ENCODE results near the gene KCMF1. TPM values are rescaled to one million over a fixed set of nuclear protein-coding genes. Genes with fewer than 3 reads are reported as not detected.

Gene KCMF1
- polyA plus RNA-seq, 2 of the 4 experiments (the other 2 are of a cell fraction): 77.8 to 221 TPM

GRCh38 chr2:85088921-85089320 lies 118.0 kb downstream of the KCMF1 start:
- Histone ChIP-seq H3K4me1 (no peaks in the 10 kb centered on the region), H3K27ac (no peak overlapping the region), H3K4me2 (no peak overlapping the region), H3K4me3 (no peak overlapping the region), H3K9me3 (no peaks in the 10 kb centered on the region)
- POLR2A ChIA-PET: no interaction called here
- WGBS (ENCODE audit: missing lambda C conversion rate): 66% methylated on average over 2 of the region's 2 CpGs
- CTCF ChIA-PET: interaction anchor here (0.9 to 3.7 kb wide), 6 partner anchors 19 to 196 kb away, joined by 3 to 25 read pairs (median 3); no protein-coding TSS in a partner anchor
- DNase-seq (ENCODE audit: low read depth in 1 of 2, low spot score in 1 of 2): no peak
- no peak for FAIRE-seq
- ATAC-seq: no peak
- TF ChIP-seq CBX8 (IDR thresholded peaks at IDR 0.05) (no peak), RCOR1 (IDR thresholded peaks at IDR 0.05; ENCODE audit: low read depth, low read length) (no peak), CBX2 (IDR thresholded peaks at IDR 0.05; ENCODE audit: borderline replicate concordance, low read depth) (no peak), FOXS1 (CRISPR knock-in tag; IDR thresholded peaks at IDR 0.05) (no peak), EHMT2 (IDR thresholded peaks at IDR 0.05; ENCODE audit: low read depth) (no peak), NPAS2 (CRISPR knock-in tag; IDR thresholded peaks at IDR 0.05; ENCODE audit: borderline replicate concordance) (no peak), RFX5 (IDR thresholded peaks at IDR 0.05) (no peak), PHF8 (IDR thresholded peaks at IDR 0.05; ENCODE audit: borderline replicate concordance, low read depth) (no peak), KDM5A (IDR thresholded peaks at IDR 0.05) (no peak), HOXA7 (CRISPR knock-in tag; IDR thresholded peaks at IDR 0.05) (no peak), ATOH8 (CRISPR knock-in tag; IDR thresholded peaks at IDR 0.05; ENCODE audit: low read depth) (no peak), HOXB5 (CRISPR knock-in tag; IDR thresholded peaks at IDR 0.05) (no peak), EHF (CRISPR knock-in tag; IDR thresholded peaks at IDR 0.05) (no peak), USF2 (IDR thresholded peaks at IDR 0.05) (no peak), BCL3 (IDR thresholded peaks at IDR 0.05) (no peak)
- TF ChIP-seq, protein P1, sequence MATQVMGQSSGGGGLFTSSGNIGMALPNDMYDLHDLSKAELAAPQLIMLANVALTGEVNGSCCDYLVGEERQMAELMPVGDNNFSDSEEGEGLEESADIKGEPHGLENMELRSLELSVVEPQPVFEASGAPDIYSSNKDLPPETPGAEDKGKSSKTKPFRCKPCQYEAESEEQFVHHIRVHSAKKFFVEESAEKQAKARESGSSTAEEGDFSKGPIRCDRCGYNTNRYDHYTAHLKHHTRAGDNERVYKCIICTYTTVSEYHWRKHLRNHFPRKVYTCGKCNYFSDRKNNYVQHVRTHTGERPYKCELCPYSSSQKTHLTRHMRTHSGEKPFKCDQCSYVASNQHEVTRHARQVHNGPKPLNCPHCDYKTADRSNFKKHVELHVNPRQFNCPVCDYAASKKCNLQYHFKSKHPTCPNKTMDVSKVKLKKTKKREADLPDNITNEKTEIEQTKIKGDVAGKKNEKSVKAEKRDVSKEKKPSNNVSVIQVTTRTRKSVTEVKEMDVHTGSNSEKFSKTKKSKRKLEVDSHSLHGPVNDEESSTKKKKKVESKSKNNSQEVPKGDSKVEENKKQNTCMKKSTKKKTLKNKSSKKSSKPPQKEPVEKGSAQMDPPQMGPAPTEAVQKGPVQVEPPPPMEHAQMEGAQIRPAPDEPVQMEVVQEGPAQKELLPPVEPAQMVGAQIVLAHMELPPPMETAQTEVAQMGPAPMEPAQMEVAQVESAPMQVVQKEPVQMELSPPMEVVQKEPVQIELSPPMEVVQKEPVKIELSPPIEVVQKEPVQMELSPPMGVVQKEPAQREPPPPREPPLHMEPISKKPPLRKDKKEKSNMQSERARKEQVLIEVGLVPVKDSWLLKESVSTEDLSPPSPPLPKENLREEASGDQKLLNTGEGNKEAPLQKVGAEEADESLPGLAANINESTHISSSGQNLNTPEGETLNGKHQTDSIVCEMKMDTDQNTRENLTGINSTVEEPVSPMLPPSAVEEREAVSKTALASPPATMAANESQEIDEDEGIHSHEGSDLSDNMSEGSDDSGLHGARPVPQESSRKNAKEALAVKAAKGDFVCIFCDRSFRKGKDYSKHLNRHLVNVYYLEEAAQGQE (IDR thresholded peaks at IDR 0.05): no peak

- DNase-seq (ENCODE audit: low read depth in 1 of 2, low spot score in 1 of 2) (no peak), ATAC-seq (no peak), FAIRE-seq (no peak)
- Histone ChIP-seq H3K27ac (no peak overlapping the region), H3K4me1 (no peaks in the 10 kb centered on the region), H3K4me3 (no peak overlapping the region), H3K4me2 (no peak overlapping the region), H3K9me3 (no peaks in the 10 kb centered on the region)
- TF ChIP-seq CBX2 (IDR thresholded peaks at IDR 0.05; ENCODE audit: borderline replicate concordance, low read depth): no peak
- TF ChIP-seq MAFK (IDR thresholded peaks at IDR 0.05; ENCODE audit: partially characterized antibody): no peak
- no peak for TF ChIP-seq HEYL (CRISPR knock-in tag; IDR thresholded peaks at IDR 0.05)
- no peak for TF ChIP-seq ZNF302 (CRISPR knock-in tag; IDR thresholded peaks at IDR 0.05)
- TF ChIP-seq, protein P1 (IDR thresholded peaks at IDR 0.05): no peak
- TF ChIP-seq TFCP2L1 (CRISPR knock-in tag; IDR thresholded peaks at IDR 0.05): no peak
- no peak for TF ChIP-seq KDM5A (IDR thresholded peaks at IDR 0.05)
- no peak for TF ChIP-seq HOXA7 (CRISPR knock-in tag; IDR thresholded peaks at IDR 0.05)
- TF ChIP-seq, protein P2, sequence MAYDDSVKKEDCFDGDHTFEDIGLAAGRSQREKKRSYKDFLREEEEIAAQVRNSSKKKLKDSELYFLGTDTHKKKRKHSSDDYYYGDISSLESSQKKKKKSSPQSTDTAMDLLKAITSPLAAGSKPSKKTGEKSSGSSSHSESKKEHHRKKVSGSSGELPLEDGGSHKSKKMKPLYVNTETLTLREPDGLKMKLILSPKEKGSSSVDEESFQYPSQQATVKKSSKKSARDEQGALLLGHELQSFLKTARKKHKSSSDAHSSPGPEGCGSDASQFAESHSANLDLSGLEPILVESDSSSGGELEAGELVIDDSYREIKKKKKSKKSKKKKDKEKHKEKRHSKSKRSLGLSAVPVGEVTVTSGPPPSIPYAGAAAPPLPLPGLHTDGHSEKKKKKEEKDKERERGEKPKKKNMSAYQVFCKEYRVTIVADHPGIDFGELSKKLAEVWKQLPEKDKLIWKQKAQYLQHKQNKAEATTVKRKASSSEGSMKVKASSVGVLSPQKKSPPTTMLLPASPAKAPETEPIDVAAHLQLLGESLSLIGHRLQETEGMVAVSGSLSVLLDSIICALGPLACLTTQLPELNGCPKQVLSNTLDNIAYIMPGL (CRISPR knock-in tag; IDR thresholded peaks at IDR 0.05; ENCODE audit: borderline replicate concordance): no peak
- no peak for TF ChIP-seq EP300 (IDR thresholded peaks at IDR 0.05)
- TF ChIP-seq RNF2 (IDR thresholded peaks at IDR 0.05; ENCODE audit: borderline replicate concordance, low read depth): no peak
- POLR2A ChIA-PET: no interaction called here
- WGBS (ENCODE audit: missing lambda C conversion rate): 59% methylated on average over 5 of the region's 6 CpGs
- CTCF ChIA-PET: interaction anchor here (0.8 to 3.7 kb wide), 7 partner anchors 10 to 211 kb away, joined by 3 to 25 read pairs (median 3); no protein-coding TSS in a partner anchor
These were observed 118.6 kb downstream of the KCMF1 start for GRCh38 chr2:85089585-85089984.
